ENCODE measurements around the gene ZNF618. TPM values are rescaled to one million over a fixed set of nuclear protein-coding genes. Genes with fewer than 3 reads are reported as not detected.

ZNF618 gene
- polyA plus RNA-seq, 1 of the 3 experiments (the other 2 are of a cell fraction) = 6.2 TPM

DNA sequence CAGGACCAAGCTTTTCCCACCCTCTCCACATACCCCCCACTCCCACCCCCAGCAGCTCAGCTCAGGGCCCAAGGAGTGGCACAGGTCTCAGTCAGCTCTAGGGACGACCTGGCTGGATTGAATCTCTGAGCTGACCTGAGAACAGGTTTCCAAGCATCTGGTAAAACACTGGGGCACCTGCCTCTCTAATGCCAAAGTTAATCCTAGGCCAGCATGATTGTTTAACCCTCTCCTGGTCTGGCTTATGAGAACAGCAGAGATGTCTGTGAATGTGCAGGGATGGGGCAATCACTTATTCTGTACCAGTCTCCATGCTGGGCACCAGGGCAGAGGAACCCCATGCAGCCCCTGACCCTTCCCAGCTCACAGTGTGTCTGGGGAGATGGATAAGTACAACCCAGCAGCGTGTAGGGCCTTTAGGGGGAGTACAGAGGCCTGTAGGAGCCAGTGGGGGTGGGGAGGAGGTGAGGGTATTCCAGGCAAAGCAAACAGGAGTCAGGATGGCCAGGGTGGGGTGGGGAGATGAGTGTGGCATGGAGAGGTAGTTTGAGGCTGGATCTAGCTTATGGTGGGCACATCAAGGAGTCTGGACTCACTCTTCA, 223.7 kb downstream of the ZNF618 start:
- Histone ChIP-seq H2AFZ (ENCODE audit: low read depth) (no peak overlapping the region), H3K27ac (ENCODE audit: low read depth in 2 of 2, low read length in 1 of 2) (no peak overlapping the region), H3K4me1 (ENCODE audit: control insufficient read depth in 1 of 2, insufficient read depth in 2 of 2, low read depth in 1 of 2, low read length in 1 of 2) (peaks cover 0 to 9% of the 10 kb centered on the region in 2 experiments; a peak in 1 of 4 replicates), H3K9ac (no peak overlapping the region), H4K20me1 (ENCODE audit: insufficient read depth) (no peaks in the 10 kb centered on the region), H3F3A (replicated peaks; ENCODE audit: insufficient read depth) (peaks cover 13% of the 10 kb centered on the region), H3K4me2 (no peak overlapping the region), H3K79me2 (ENCODE audit: insufficient read depth) (no peaks in the 10 kb centered on the region), H3K9me3 (peaks cover 17% of the 10 kb centered on the region; the same call in 1 of the 2 replicates), H3K27me3 (ENCODE audit: insufficient read depth) (peaks cover 8% of the 10 kb centered on the region; the same call in 1 of the 2 replicates), H3K9me2 (no peaks in the 10 kb centered on the region), H3K36me3 (replicated peaks in 1 of 2; ENCODE audit: control insufficient read depth in 1 of 2, insufficient read depth in 2 of 2, low read length in 1 of 2) (peaks cover 0 to 3% of the 10 kb centered on the region in 2 experiments), H3K4me3 (ENCODE audit: low read depth in 2 of 2, low read length in 1 of 2) (no peak overlapping the region)
- POLR2A ChIA-PET = no interaction called here
- 50% methylated on average over 1 of the region's 2 CpGs for WGBS (ENCODE audit: low lambda C conversion rate)
- DNase-seq = no peak
- TF ChIP-seq MXI1 (IDR thresholded peaks at IDR 0.05; ENCODE audit: low read depth, low read length) (no peak), FOXM1 (IDR thresholded peaks at IDR 0.05; ENCODE audit: low read depth) (no peak)
- TF ChIP-seq, protein P1, sequence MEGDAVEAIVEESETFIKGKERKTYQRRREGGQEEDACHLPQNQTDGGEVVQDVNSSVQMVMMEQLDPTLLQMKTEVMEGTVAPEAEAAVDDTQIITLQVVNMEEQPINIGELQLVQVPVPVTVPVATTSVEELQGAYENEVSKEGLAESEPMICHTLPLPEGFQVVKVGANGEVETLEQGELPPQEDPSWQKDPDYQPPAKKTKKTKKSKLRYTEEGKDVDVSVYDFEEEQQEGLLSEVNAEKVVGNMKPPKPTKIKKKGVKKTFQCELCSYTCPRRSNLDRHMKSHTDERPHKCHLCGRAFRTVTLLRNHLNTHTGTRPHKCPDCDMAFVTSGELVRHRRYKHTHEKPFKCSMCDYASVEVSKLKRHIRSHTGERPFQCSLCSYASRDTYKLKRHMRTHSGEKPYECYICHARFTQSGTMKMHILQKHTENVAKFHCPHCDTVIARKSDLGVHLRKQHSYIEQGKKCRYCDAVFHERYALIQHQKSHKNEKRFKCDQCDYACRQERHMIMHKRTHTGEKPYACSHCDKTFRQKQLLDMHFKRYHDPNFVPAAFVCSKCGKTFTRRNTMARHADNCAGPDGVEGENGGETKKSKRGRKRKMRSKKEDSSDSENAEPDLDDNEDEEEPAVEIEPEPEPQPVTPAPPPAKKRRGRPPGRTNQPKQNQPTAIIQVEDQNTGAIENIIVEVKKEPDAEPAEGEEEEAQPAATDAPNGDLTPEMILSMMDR (IDR thresholded peaks at IDR 0.05) = no peak
- CTCF ChIA-PET = interaction anchor here (0.8 to 9.1 kb wide), 7 partner anchors 8 to 204 kb away, joined by 3 to 59 read pairs (median 5); no protein-coding TSS in a partner anchor

DNA sequence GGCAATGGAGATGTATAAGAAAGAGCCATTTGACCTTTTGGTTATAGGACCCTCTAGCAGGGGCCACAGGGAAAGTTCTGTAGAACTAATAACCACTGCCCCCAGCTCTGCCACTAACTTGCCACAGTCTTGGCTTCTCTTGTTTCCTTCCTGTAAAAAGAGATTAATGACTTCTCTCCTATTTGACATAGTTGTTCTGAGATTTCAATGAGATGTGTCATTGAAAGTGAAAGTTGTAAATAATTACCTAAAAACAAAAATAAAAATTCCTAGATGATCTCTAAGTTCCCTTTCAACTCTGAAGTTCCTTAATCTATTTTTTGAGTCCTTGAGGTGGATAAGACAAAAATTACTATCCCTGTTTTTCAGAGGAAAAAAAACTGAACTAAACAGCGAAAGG, 224.4 kb downstream of the ZNF618 start:
- no peak overlapping the region for H3K4me3 ChIP-seq (ENCODE audit: low read depth in 2 of 2, low read length in 1 of 2)
- no peaks in the 10 kb centered on the region for H3K9me2 ChIP-seq
- DNase-seq = no peak
- POLR2A ChIA-PET = no interaction called here
- no peak overlapping the region for H3K9ac ChIP-seq
- no peaks in the 10 kb centered on the region for H3K79me2 ChIP-seq (ENCODE audit: insufficient read depth)
- peaks cover 0 to 9% of the 10 kb centered on the region in 2 experiments; a peak in 1 of 4 replicates for H3K4me1 ChIP-seq (ENCODE audit: control insufficient read depth in 1 of 2, insufficient read depth in 2 of 2, low read depth in 1 of 2, low read length in 1 of 2)
- no peak overlapping the region for H3K27ac ChIP-seq (ENCODE audit: low read depth in 2 of 2, low read length in 1 of 2)
- H4K20me1 ChIP-seq (ENCODE audit: insufficient read depth) = no peaks in the 10 kb centered on the region
- peaks cover 8% of the 10 kb centered on the region; the same call in 1 of the 2 replicates for H3K27me3 ChIP-seq (ENCODE audit: insufficient read depth)
- peaks cover 0 to 3% of the 10 kb centered on the region in 2 experiments for H3K36me3 ChIP-seq (replicated peaks in 1 of 2; ENCODE audit: control insufficient read depth in 1 of 2, insufficient read depth in 2 of 2, low read length in 1 of 2)
- TF ChIP-seq RFX5 (IDR thresholded peaks at IDR 0.05; ENCODE audit: low read length) (no peak), ELF1 (IDR thresholded peaks at IDR 0.05) (no peak), EZH2phosphoT487 (IDR thresholded peaks at IDR 0.05; ENCODE audit: borderline replicate concordance, low read depth) (no peak), JUND (IDR thresholded peaks at IDR 0.05) (no peak), CHD2 (IDR thresholded peaks at IDR 0.05; ENCODE audit: low read length, partially characterized antibody) (no peak), TAF1 (IDR thresholded peaks at IDR 0.05; ENCODE audit: borderline replicate concordance, low read depth, low read length) (no peak), MEF2A (IDR thresholded peaks at IDR 0.05; ENCODE audit: borderline replicate concordance, low read depth) (no peak), SMC3 (IDR thresholded peaks at IDR 0.05; ENCODE audit: low read depth, low read length) (no peak)
- TF ChIP-seq, protein P2, sequence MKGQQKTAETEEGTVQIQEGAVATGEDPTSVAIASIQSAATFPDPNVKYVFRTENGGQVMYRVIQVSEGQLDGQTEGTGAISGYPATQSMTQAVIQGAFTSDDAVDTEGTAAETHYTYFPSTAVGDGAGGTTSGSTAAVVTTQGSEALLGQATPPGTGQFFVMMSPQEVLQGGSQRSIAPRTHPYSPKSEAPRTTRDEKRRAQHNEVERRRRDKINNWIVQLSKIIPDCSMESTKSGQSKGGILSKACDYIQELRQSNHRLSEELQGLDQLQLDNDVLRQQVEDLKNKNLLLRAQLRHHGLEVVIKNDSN (IDR thresholded peaks at IDR 0.05; ENCODE audit: borderline replicate concordance, low read depth) = no peak
- TF ChIP-seq, protein P3, sequence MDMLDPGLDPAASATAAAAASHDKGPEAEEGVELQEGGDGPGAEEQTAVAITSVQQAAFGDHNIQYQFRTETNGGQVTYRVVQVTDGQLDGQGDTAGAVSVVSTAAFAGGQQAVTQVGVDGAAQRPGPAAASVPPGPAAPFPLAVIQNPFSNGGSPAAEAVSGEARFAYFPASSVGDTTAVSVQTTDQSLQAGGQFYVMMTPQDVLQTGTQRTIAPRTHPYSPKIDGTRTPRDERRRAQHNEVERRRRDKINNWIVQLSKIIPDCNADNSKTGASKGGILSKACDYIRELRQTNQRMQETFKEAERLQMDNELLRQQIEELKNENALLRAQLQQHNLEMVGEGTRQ (IDR thresholded peaks at IDR 0.05; ENCODE audit: borderline replicate concordance, low read depth, low read length) = no peak
- no peak overlapping the region for H2AFZ ChIP-seq (ENCODE audit: low read depth)
- peaks cover 17% of the 10 kb centered on the region; the same call in 1 of the 2 replicates for H3K9me3 ChIP-seq
- CTCF ChIA-PET = interaction anchor here (0.7 to 9.1 kb wide), 4 partner anchors 18 to 190 kb away, joined by 3 to 59 read pairs (median 19); no protein-coding TSS in a partner anchor
- 47% methylated on average over 1 of the region's 1 CpG for WGBS (ENCODE audit: low lambda C conversion rate)
- H3K4me2 ChIP-seq = no peak overlapping the region
- peaks cover 17% of the 10 kb centered on the region for H3F3A ChIP-seq (replicated peaks; ENCODE audit: insufficient read depth)
